Cortex of kidney (tissue), 1 donor: ENCODE data around the gene CHRNA7.

Experiments
- DNase-seq: peaks from one replicate; lab custom pipeline; 2025; lab: John Stamatoyannopoulos, UW

CHRNA7 gene

DNA sequence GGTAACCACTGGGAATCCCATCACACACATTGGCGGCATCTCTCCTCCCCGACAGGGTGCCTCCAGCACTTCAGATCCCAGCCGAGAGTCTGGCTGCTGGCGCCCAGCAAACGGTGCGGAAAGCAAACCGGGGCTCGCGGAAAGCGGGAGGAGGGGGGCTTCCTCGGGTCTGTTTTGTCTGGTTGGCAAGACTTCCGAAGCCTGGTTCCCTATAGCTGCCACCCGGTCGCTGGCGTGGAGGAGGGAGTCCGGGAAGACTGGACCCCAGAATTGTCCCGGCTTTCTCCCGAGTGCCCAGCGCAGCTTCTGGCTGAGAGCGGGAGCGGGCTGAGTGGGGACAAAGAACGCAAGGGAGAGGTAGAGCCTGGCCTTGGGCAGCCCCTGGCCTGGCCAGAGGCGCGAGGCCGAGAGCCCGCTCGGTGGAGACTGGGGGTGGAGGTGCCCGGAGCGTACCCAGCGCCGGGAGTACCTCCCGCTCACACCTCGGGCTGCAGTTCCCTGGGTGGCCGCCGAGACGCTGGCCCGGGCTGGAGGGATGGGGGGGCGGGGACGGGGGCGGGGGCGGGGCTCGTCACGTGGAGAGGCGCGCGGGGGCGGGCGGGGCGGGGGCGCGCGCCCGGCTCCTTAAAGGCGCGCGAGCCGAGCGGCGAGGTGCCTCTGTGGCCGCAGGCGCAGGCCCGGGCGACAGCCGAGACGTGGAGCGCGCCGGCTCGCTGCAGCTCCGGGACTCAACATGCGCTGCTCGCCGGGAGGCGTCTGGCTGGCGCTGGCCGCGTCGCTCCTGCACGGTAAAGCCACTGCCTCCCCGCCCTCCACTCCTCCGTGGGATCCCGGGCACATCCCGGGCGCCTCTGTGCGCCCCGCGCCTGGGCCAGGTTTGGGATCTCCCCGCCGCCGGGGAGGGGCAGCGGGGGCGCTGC lies at the start of gene CHRNA7:
Gene CHRNA7, plus strand, starts transcription at position 654 of the 920 bp plus-strand sequence. Its CDS starts 80 bp downstream, at position 734.
- no peak for DNase-seq

- DNase-seq = no peak
Measured at GRCh38 chr15:31985607-31986006, 44.7 kb upstream of the CHRNA7 start.

DNA sequence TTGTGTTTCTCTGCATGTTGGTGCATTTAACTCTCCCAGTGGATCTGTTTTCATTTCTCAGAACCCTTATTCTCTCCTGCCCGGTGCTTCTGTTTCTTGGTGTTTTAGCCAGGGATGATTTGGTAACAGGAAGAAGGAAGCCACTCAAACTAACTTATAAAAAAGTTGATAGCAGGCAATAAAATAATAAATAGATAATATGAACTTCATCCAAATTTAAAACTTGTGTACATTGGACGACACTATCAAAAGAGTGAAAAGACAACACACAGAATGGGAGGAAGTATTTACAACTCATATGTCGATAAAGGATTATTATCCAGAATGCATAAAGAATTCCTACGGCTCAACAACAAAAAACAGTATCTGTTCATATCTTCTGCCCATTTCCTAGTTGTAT lies 37.3 kb upstream of the CHRNA7 start:
- DNase-seq = no peak

DNA sequence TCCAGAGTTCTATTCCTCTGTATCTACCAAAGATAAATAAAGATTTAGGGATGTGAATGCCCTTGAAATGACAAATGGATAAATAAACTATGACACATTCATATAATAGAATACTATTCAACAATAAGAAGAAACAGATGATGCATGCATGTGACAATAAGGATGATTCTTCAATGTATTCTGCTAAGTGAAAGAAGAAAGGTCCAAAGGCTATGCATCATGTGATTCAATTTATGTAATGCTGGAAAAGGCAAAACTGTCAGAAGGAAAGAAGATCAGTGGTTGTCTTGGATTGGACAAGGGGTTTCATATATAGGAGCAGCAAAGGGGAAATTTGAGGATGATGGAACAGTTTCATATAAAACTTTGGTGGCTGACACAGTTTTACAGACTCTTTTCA lies 32.6 kb upstream of the CHRNA7 start:
- no peak for DNase-seq

GRCh38 chr15:32003558-32003957 lies 26.8 kb upstream of the CHRNA7 start:
- DNase-seq = no peak

DNA sequence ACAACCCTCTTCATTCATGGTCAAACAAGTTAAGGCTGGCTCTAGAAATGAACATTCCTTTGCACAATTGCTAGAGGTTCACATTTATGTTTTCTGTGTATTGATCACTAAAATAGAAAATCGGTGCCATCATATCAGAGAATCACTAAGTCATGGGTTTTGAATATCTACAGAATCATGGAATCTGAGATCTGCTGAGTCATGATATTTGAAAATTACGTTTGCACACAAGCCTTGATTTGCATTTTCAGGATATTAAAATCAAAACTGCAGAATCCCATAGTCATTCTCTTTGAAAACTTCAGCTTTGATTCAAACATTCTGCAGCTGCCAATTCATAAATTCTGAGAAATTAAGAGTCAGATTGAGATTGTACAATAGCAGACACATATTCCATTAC lies 26.1 kb upstream of the CHRNA7 start:
- DNase-seq = no peak

GRCh38 chr15:32007355-32007960 lies 22.9 kb upstream of the CHRNA7 start:
- DNase-seq = no peak

GRCh38 chr15:32014953-32015352 lies 15.4 kb upstream of the CHRNA7 start:
- DNase-seq = no peak

DNA sequence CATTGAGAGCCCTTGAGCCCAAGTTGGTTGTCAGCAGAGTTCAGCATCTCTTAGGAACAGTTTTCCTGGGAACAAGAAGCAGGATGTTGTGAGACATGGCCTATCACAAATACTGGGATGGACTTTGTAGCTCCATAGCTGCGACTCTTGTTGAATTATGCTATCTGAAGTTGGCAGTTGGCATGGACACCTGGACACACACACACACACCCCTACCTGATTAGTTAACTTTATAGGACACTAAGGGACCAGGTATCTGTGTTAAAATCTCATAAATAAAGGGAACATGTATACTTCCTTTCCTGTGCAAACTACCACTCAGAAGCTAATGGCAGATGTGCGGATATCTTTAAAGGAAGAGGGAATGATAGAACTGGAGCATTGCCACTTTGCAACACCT lies 10.2 kb upstream of the CHRNA7 start:
- DNase-seq = no peak

- no peak for DNase-seq
Measured at GRCh38 chr15:32028921-32029320, 1.4 kb upstream of the CHRNA7 start.

GRCh38 chr15:32029409-32029861 lies 880 bp upstream of the CHRNA7 start:
- DNase-seq = no peak

DNA sequence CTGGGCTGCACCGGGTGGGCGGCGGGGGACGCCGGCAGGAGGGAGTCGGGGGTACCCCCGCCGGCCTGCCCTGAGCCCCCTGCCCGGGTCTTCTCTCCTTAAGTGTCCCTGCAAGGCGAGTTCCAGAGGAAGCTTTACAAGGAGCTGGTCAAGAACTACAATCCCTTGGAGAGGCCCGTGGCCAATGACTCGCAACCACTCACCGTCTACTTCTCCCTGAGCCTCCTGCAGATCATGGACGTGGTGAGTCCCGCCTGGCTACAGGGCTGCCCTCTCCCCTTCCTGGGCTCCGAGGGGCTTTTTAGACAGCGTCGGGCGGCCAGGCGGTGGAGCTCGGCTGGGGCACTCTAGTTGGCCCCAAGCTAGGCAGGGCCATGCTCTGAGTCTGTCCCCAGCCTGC lies 480 bp downstream of the CHRNA7 start:
- DNase-seq = no peak

DNA sequence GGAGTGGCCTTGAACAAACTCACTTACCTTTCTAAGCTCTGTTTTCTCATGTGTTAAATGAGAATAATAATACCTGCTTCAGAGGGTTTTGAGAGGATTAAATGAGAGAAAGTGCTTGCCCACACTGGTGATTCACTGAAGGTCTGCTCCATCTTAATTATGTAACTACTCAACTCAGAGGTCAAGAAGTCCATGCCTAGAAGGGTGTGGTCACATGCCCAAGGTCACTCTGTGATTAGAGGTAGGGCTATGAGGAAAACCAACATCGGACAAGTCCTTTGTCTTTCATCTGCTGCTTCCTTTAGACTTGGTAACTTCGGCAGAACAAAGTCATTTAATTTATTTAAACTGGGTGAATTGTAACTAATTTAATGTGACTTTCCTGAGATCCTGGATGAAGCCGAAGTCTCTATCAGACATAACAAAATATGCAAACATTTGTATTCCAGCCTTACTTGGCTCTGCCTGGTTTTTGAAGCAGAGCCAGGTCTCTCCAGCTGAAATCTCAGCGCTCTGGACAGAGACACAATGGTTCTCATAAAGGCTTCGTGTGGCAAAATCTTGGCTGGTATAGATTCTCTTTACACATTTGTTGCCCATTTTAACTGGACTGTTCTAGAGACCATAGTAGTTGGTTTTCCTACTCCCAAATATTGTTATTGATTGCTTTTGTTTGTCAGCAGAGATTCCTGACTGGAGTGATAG lies 3.0 kb downstream of the CHRNA7 start:
- DNase-seq = no peak

DNA sequence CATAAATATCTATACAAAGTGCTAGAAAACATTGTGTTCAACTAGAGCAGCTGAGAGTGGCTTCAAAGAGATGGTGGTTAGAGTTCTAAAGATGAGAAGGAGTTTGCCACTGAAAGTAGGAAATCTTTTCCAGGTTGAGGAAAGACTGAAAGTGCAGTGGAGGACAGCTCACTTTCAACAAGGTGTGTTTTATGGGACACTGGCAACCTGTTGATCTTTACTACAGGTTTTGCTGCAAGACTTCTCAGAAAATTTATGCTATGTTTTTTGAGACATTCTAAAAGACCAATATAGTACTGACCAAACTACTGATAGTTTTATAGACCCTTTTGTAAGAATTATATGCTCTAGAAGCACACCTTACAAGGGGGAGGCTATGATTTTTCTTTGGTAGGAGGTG lies 3.8 kb downstream of the CHRNA7 start:
- no peak for DNase-seq

- no peak for DNase-seq
Measured at GRCh38 chr15:32035285-32035684, 5.0 kb downstream of the CHRNA7 start.

DNA sequence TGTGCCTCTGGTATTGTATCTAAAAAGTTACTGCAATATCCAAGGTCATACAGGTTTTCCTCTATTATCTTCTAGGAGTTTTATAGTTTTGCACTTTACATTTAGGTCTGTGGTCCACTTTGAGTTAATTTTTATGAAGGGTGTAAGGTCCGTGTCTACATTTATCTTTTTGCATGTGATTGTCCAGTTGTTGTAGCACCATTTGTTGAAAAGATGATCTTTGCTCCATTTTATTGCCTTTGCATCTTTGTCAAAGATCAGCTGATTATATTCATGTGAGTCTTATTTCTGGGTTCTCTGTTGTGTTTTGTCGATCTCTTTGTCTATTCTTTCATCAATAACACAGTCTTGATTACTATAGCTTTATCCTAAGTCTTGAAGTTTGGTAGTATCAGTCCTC lies 6.7 kb downstream of the CHRNA7 start:
- DNase-seq = no peak

GRCh38 chr15:32041294-32041693 lies 11.0 kb downstream of the CHRNA7 start:
- DNase-seq = no peak

DNA sequence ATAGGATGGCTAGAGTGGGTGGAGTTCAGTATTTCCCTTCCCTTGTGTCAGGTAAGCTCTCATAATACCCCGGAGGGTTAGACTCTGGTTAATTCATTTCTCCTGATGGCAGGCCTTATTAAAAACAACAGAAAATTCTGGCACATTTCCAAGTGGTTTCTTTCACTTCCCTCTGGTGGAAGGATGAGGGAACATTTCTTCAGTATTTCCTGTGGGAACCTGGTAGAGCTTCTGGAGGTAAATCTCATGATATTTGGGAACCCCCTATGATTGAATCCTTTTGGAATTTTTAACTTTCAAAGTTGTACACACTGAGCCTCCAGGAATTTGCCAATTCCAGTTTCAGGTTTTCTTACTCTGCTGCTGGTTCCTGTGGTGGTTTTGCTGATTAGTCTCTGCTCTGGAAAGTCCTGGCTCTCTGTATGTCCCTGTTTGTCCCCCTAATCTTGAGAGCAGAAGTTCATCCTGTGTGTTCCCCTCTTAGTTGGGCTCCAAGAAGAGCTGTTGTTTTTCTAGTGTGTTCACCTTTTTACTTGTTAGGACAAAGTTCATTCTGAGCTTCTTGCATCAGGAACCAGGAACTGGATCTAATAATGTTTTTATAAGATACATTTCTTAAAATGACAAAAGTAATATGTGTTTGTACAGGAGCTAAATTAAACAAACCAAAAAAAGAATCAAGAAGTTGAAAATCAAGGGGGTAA lies 12.1 kb downstream of the CHRNA7 start:
- no peak for DNase-seq

DNA sequence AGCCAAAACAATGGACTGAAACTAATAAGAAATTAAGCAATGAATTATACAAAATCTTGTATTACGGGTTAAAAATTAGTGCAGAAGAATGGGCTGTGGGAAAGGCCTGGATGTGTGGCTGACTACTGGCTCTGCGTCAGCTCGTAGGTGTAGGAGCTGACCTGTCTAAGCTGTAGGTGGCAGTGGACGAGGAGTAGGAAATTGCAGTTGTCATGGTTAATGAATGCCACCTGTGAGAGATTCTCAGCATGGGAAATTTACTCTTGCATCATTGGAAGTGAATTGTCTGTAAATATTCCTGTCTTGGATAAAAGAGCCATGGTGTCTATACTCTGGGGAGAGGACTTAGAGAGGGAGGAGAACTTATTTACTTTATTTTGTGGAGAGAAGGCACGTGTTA lies 23.4 kb downstream of the CHRNA7 start:
- DNase-seq = no peak

DNA sequence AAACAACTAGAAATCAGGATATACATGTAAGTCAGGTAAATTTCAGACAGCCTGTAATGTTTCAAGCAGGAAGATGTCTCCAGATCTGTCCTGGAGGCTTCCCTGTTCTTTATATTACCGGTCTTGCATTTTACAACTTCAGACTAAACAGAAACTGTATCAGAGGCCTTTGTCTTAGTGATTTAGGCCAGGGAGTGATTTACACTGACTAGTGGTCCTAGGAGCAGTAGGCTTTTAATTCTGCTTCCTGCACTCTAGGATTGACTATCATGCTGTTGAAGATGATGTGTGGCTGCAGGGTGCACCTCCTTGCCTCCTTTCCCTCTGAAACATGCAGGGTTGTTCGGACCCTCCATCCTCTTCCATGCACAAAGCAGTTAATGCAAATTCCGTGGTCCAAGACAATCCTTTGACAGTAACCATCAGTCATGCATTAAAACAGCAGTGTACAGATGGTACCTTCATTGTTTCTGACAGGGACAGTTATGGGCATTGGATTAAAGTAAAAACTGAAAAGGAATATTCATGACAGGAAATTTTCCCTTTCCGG lies 27.6 kb downstream of the CHRNA7 start:
- DNase-seq = no peak

DNA sequence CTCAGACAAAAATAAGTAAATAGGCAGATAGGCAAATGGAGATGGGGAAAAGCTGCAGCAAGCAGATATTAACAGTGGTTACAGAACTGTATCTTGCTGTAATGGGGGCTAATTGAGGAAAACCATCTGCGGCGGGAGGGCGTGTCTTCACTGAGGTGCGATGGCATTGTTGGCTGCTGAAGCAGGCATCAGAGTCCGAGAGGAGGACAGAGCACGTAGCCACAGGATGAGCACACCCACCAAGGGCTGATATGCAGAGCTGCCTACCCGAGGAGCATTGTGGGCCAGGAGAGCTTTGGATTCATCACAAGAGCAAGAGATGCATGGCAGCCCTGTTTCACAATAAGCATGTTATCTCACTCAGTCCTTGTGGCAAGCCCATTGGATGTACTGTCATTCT lies 30.4 kb downstream of the CHRNA7 start:
- no peak for DNase-seq

DNA sequence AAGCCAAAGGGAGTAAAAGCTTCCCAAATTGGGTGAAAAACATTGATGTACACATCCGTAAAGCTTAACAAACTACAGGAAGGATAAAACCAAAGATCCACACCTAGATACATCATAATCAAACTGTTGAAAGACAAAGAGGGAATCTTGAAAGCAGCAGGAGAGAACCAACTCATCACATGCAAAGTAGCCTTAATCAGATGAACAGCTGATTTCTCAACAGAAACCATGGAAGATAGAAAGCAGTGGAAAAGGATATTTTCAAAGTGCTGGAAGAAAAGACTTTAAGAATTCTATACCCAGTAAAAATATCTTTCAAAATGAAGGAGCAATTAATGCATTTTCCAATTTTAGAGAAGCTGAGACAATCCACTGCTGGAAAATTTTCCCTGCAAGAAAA lies 36.8 kb downstream of the CHRNA7 start:
- no peak for DNase-seq
